ENCODE data around the gene ABCC4. TPM values are rescaled to one million over a fixed set of nuclear protein-coding genes. Genes with fewer than 3 reads are reported as not detected.

Gene ABCC4
- total and polyA plus RNA-seq, 2 experiments from 2014 or later, result 4.3 to 12.2 TPM

- DNase-seq (ENCODE audit: low spot score), result no peak
- Histone ChIP-seq H4K20me1 (replicated peaks; ENCODE audit: insufficient read depth) (no peaks in the 10 kb centered on the region), H3F3A (replicated peaks; ENCODE audit: low read depth) (no peaks in the 10 kb centered on the region), H3K4me1 (ENCODE audit: insufficient read depth) (no peaks in the 10 kb centered on the region), H2AFZ (no peak overlapping the region), H3K36me3 (ENCODE audit: insufficient read depth) (no peaks in the 10 kb centered on the region), H3K9me2 (ENCODE audit: insufficient read depth) (no peaks in the 10 kb centered on the region), H3K27me3 (ENCODE audit: insufficient read depth) (peaks cover 6% of the 10 kb centered on the region), H3K4me3 (no peak overlapping the region), H3K27ac (ENCODE audit: low read depth) (no peak overlapping the region), H3K4me2 (no peak overlapping the region), H3K79me2 (replicated peaks; ENCODE audit: insufficient read depth) (no peaks in the 10 kb centered on the region)
- Mint-ChIP-seq H3K27ac (no peak overlapping the region), H3K27me3 (ENCODE audit: insufficient read depth, low read depth, poor library complexity) (peaks cover 10% of the 10 kb centered on the region), H3K4me3 (no peak overlapping the region), H3K9me3 (peaks cover 23% of the 10 kb centered on the region), H3K36me3 (ENCODE audit: low read depth) (peaks cover 11% of the 10 kb centered on the region; the same call in 1 of the 3 replicates), H3K4me1 (no peaks in the 10 kb centered on the region)
- no peak for ATAC-seq
- no peak for TF ChIP-seq ZNF114 (CRISPR knock-in tag; IDR thresholded peaks at IDR 0.05)
- no peak for TF ChIP-seq EZH2phosphoT487 (IDR thresholded peaks at IDR 0.05; ENCODE audit: unreplicated experiment)
- no peak for TF ChIP-seq ZNF462 (CRISPR knock-in tag; IDR thresholded peaks at IDR 0.05)
- no peak for TF ChIP-seq STAT1 (IDR thresholded peaks at IDR 0.05; ENCODE audit: unreplicated experiment)
- TF ChIP-seq CREB1 (CRISPR knock-in tag; IDR thresholded peaks at IDR 0.05; ENCODE audit: low read depth), result no peak
- no peak for TF ChIP-seq EZH2 (IDR thresholded peaks at IDR 0.05; ENCODE audit: low read depth, unreplicated experiment)
- no peak for TF ChIP-seq JUNB (IDR thresholded peaks at IDR 0.05; ENCODE audit: unreplicated experiment)
- TF ChIP-seq POLR2AphosphoS5 (IDR thresholded peaks at IDR 0.05; ENCODE audit: low read depth), result no peak
- no peak for TF ChIP-seq REST (IDR thresholded peaks at IDR 0.05; ENCODE audit: unreplicated experiment)
- TF ChIP-seq ETS1 (IDR thresholded peaks at IDR 0.05), result no peak
- no peak for TF ChIP-seq CTCF (conservative IDR thresholded peaks at IDR 0.05; ENCODE audit: low read depth in 2 of 2)
Measured at GRCh38 chr13:95307507-95307906, 6.3 kb upstream of the ABCC4 start.
